H1 (cell line): ENCODE measurements around the gene OLA1. TPM values are rescaled to one million over a fixed set of nuclear protein-coding genes. Genes with fewer than 3 reads are reported as not detected.

Source experiments
- CTCF ChIA-PET: fragments of 300-600 bp; sonication (Branson Sonifier 250); formaldehyde crosslinking; loops from one replicate; lab custom pipeline; 2021; ENCODE audit not compliant: partially characterized antibody; lab: Charles Lee
- POLR2A ChIA-PET: fragments of 300-600 bp; sonication (Branson Sonifier 250); formaldehyde crosslinking; loops from one replicate; lab custom pipeline; 2021; ENCODE audit warnings: inconsistent platforms; ENCODE audit not compliant: partially characterized antibody; lab: Charles Lee
- DNase-seq, 2 experiments: peaks; one replicate each; pipeline versions ENCODE4 v3.0.0 to v3.0.0-alpha.2; 2010 to 2022; ENCODE audit warnings: low spot score in 2 of 2, low read depth in 1 of 2, mixed read lengths in 1 of 2
- FAIRE-seq: peaks from 2 replicates; lab custom pipeline; 2011; peaks lifted over from hg19 to GRCh38; lab: Jason Lieb, UNC
- H2AFZ ChIP-seq: 2 replicates; pipeline ENCODE4 v1.8.1; 2012; ENCODE audit warnings: low read length, inconsistent platforms
- H2AK5ac ChIP-seq: 2 replicates; pipeline ENCODE4 v1.6.1; 2013; ENCODE audit warnings: low read depth, low read length
- H2BK120ac ChIP-seq: replicated peaks from 2 replicates; pipeline ENCODE3; 2013; ENCODE audit warnings: low read depth, low read length, inconsistent platforms
- H2BK12ac ChIP-seq: 2 replicates; pipeline ENCODE4 v1.6.1; 2013; ENCODE audit warnings: low read depth, low read length
- H2BK15ac ChIP-seq: 2 replicates; pipeline ENCODE4 v1.6.1; 2013; ENCODE audit warnings: low read length
- H2BK20ac ChIP-seq: 2 replicates; pipeline ENCODE4 v1.6.1; 2013; ENCODE audit warnings: low read length
- H2BK5ac ChIP-seq: 2 replicates; pipeline ENCODE4 v1.6.1; 2013; ENCODE audit warnings: low read depth, low read length
- H3K14ac ChIP-seq: 2 replicates; pipeline ENCODE4 v1.6.1; 2013; ENCODE audit warnings: inconsistent platforms; ENCODE audit not compliant: insufficient read length
- H3K18ac ChIP-seq: 2 replicates; pipeline ENCODE4 v1.6.1; 2013; ENCODE audit warnings: low read length; ENCODE audit errors: extremely low read depth
- H3K23ac ChIP-seq: 2 replicates; pipeline ENCODE4 v1.6.1; 2013; ENCODE audit warnings: inconsistent platforms; ENCODE audit not compliant: insufficient read length
- H3K23me2 ChIP-seq: 2 replicates; pipeline ENCODE4 v1.6.1; 2013; ENCODE audit warnings: low read depth, low read length
- H3K27ac ChIP-seq: 2 replicates; pipeline ENCODE4 v1.6.1; 2011; ENCODE audit warnings: low read depth, low read length, inconsistent platforms
- H3K27me3 ChIP-seq, 4 experiments: replicated peaks in 1 of 4; 1 replicate in 1 of 4; 2 replicates in 3 of 4; pipeline versions ENCODE4 v1.6.1 to v1.8.1; 2011 to 2013; ENCODE audit warnings: low read length in 3 of 4, mild to moderate bottlenecking in 3 of 4, inconsistent platforms in 2 of 4, mixed read lengths in 2 of 4, moderate library complexity in 1 of 4; ENCODE audit not compliant: control insufficient read depth in 3 of 4, insufficient read depth in 3 of 4; ENCODE audit errors: extremely low read depth in 1 of 4
- H3K36me3 ChIP-seq, 4 experiments: 2 replicates each; pipeline versions ENCODE4 v1.6.1 to v1.8.1; 2011 to 2013; ENCODE audit warnings: mild to moderate bottlenecking in 4 of 4, low read length in 3 of 4, moderate library complexity in 2 of 4, control low read depth in 1 of 4, inconsistent platforms in 1 of 4; ENCODE audit not compliant: insufficient read depth in 4 of 4, control insufficient read depth in 2 of 4
- H3K4ac ChIP-seq: replicated peaks from 2 replicates; pipeline ENCODE3; 2013; ENCODE audit warnings: low read length, low read depth, mixed read lengths, inconsistent platforms; ENCODE audit not compliant: insufficient read length
- H3K4me1 ChIP-seq, 4 experiments: replicated peaks in 1 of 4; 1 replicate in 1 of 4; 2 replicates in 3 of 4; pipeline versions ENCODE4 v1.6.1 to v1.8.1; 2011 to 2013; ENCODE audit warnings: low read length in 3 of 4, inconsistent platforms in 2 of 4, mixed read lengths in 1 of 4; ENCODE audit not compliant: insufficient read depth in 4 of 4, control insufficient read depth in 3 of 4
- H3K4me2 ChIP-seq, 2 experiments: 2 replicates each; pipeline versions ENCODE4 v1.6.1 to v1.8.1; 2011 to 2013; ENCODE audit warnings: low read depth in 2 of 2, low read length in 2 of 2, control low read depth in 1 of 2, inconsistent platforms in 1 of 2, mild to moderate bottlenecking in 1 of 2; ENCODE audit not compliant: insufficient read depth in 1 of 2
- H3K4me3 ChIP-seq, 4 experiments: fragments of 200-600, 300-600 bp in 1 of 4; sonication (generic), shearing (Covaris generic), sonication (Bioruptor Twin) in 1 of 4; 2 replicates each; pipeline versions ENCODE4 v1.5.1 to v1.8.1; 2011 to 2016; ENCODE audit warnings: low read length in 4 of 4, low read depth in 3 of 4, control low read depth in 2 of 4, inconsistent platforms in 2 of 4, mild to moderate bottlenecking in 2 of 4, mixed read lengths in 1 of 4, moderate library complexity in 1 of 4; ENCODE audit not compliant: insufficient read depth in 2 of 4; ENCODE audit errors: extremely low read depth in 1 of 4
- H3K56ac ChIP-seq: replicated peaks from 2 replicates; pipeline ENCODE3; 2013; ENCODE audit warnings: low read depth, mild to moderate bottlenecking, mixed read lengths, low read length, inconsistent platforms; ENCODE audit not compliant: insufficient read length
- H3K79me1 ChIP-seq: 2 replicates; pipeline ENCODE4 v1.6.1; 2013; ENCODE audit warnings: low read depth, low read length, control low read depth
- H3K79me2 ChIP-seq, 2 experiments: 2 replicates each; pipeline versions ENCODE4 v1.6.1 to v1.8.1; 2012 to 2013; ENCODE audit warnings: low read length in 2 of 2, mild to moderate bottlenecking in 2 of 2, inconsistent platforms in 1 of 2; ENCODE audit not compliant: insufficient read depth in 2 of 2, control insufficient read depth in 1 of 2
- H3K9ac ChIP-seq, 4 experiments: replicated peaks in 1 of 4; 1 replicate in 1 of 4; 2 replicates in 3 of 4; pipeline versions ENCODE4 v1.6.1 to v1.8.1; 2011 to 2013; ENCODE audit warnings: low read depth in 3 of 4, low read length in 3 of 4, control low read depth in 2 of 4, mild to moderate bottlenecking in 2 of 4, moderate library complexity in 2 of 4, inconsistent platforms in 1 of 4; ENCODE audit errors: extremely low read depth in 1 of 4
- H3K9me3 ChIP-seq, 2 experiments: 2 replicates each; pipeline versions ENCODE4 v1.6.1 to v1.8.1; 2012 to 2013; ENCODE audit warnings: mild to moderate bottlenecking in 2 of 2, moderate library complexity in 2 of 2, control low read depth in 1 of 2, inconsistent platforms in 1 of 2, low read depth in 1 of 2, low read length in 1 of 2, mixed read lengths in 1 of 2; ENCODE audit not compliant: insufficient read depth in 2 of 2
- H4K20me1 ChIP-seq, 2 experiments: replicated peaks in 1 of 2; 2 replicates each; pipeline versions ENCODE3 to v1.8.1; 2011 to 2013; ENCODE audit warnings: inconsistent platforms in 2 of 2, low read length in 2 of 2, mild to moderate bottlenecking in 1 of 2; ENCODE audit not compliant: insufficient read depth in 2 of 2, control insufficient read depth in 1 of 2
- H4K5ac ChIP-seq: 2 replicates; pipeline ENCODE4 v1.6.1; 2013; ENCODE audit warnings: low read length, low read depth, mixed read lengths, inconsistent platforms; ENCODE audit not compliant: insufficient read length
- H4K8ac ChIP-seq: 2 replicates; pipeline ENCODE4 v1.8.0; 2013; ENCODE audit warnings: mild to moderate bottlenecking, moderate library complexity, low read length, inconsistent platforms; ENCODE audit not compliant: insufficient read depth; ENCODE audit errors: extremely low read depth
- H4K91ac ChIP-seq: replicated peaks from 2 replicates; pipeline ENCODE3; 2013; ENCODE audit warnings: low read length, mixed read lengths, inconsistent platforms; ENCODE audit not compliant: insufficient read length
- BACH1 ChIP-seq: IDR thresholded peaks from 2 replicates; pipeline ENCODE4 v1.6.1; 2012; ENCODE audit warnings: low read length, improper control_type of control experiment
- HDAC2 ChIP-seq, 2 experiments: fragments of 300-600 bp in 1 of 2; sonication (generic) in 1 of 2; IDR thresholded peaks; 2 replicates each; pipeline ENCODE4 v1.6.1; 2011 to 2012; ENCODE audit warnings: low read depth in 2 of 2, low read length in 2 of 2, mild to moderate bottlenecking in 2 of 2, moderate library complexity in 2 of 2, borderline replicate concordance in 1 of 2, inconsistent platforms in 1 of 2
- HDAC6 ChIP-seq: IDR thresholded peaks from one replicate; pipeline ENCODE4 v1.7.1; 2012; ENCODE audit warnings: low read depth, mild to moderate bottlenecking, inconsistent platforms, low read length, moderate library complexity
- JUN ChIP-seq: IDR thresholded peaks from 2 replicates; pipeline ENCODE4 v1.6.1; 2011; ENCODE audit warnings: low read depth, mild to moderate bottlenecking, improper control_type of control experiment, low read length
- KDM5A ChIP-seq: fragments of 200-600 bp; IDR thresholded peaks from 2 replicates; pipeline ENCODE4 v1.7.1; 2012; ENCODE audit warnings: mild to moderate bottlenecking, low read length, inconsistent platforms, mixed read lengths
- POLR2AphosphoS5 ChIP-seq: IDR thresholded peaks from 2 replicates; pipeline ENCODE4 v1.6.1; 2011; ENCODE audit warnings: low read depth, low read length
- SAP30 ChIP-seq: fragments of 300-600 bp; sonication (generic); IDR thresholded peaks from 2 replicates; pipeline ENCODE4 v1.7.1; 2012; ENCODE audit warnings: low read length, moderate library complexity, mild to moderate bottlenecking, inconsistent platforms; ENCODE audit not compliant: insufficient read depth, insufficient replicate concordance
- SIRT6 ChIP-seq: IDR thresholded peaks from one replicate; pipeline ENCODE4 v1.7.1; 2012; ENCODE audit warnings: low read length, inconsistent platforms
- SRF ChIP-seq: IDR thresholded peaks from 2 replicates; pipeline ENCODE4 v1.6.1; 2011; ENCODE audit warnings: mild to moderate bottlenecking, low read depth, low read length, moderate library complexity
- TAF1 ChIP-seq: IDR thresholded peaks from 2 replicates; pipeline ENCODE4 v1.6.1; 2011; ENCODE audit warnings: mild to moderate bottlenecking, low read depth, low read length
- TCF12 ChIP-seq: IDR thresholded peaks from 2 replicates; pipeline ENCODE4 v1.6.1; 2011; ENCODE audit warnings: low read depth, mild to moderate bottlenecking, low read length
- WGBS, 2 experiments: shearing (Covaris generic) in 1 of 2; methylation state at CpG; one replicate each; pipeline versions ENCODE4 v1.1.6 to v1.1.7; 2013 to 2015; ENCODE audit warnings: low lambda C conversion rate in 2 of 2, mixed read lengths in 2 of 2, inconsistent platforms in 1 of 2, low coverage in 1 of 2, missing lambda C conversion rate in 1 of 2; ENCODE audit not compliant: insufficient replicate concordance in 2 of 2, insufficient coverage in 1 of 2, insufficient read length in 1 of 2; ENCODE audit errors: extremely low coverage in 1 of 2, missing lambda C conversion rate in 1 of 2; 5-methylcytosine and 5-hydroxymethylcytosine counted together
- polyA plus RNA-seq, 7 experiments: library from polyadenylated mRNA; depleted of rRNA in 3 of 7; stranded (reverse) in 5 of 7; unstranded in 2 of 7; fragments of >200 nt in 5 of 7; fragments of 200-250 nt in 2 of 7; gene quantifications; 1 replicate in 5 of 7; 2 replicates in 1 of 7; 4 replicates in 1 of 7; pipeline versions ENCODE4 v1.2.1 to v1.2.3, GENCODE V29; 2011 to 2013; ENCODE audit warnings: missing spikeins in 2 of 7, mixed read lengths in 2 of 7
- total RNA-seq: library from RNA; stranded (reverse); fragmentation: NEBNext Ultra II Directional; extraction: Animal tissue kit (Norgen Biotek cat#: 25700); gene quantifications from 2 replicates; pipeline ENCODE4 v1.2.1, GENCODE V29; 2021
- TF ChIP-seq, protein P1 (sequence below): IDR thresholded peaks from 2 replicates; pipeline ENCODE4 v1.6.1; 2012; ENCODE audit warnings: inconsistent platforms

OLA1 gene
- total and polyA plus RNA-seq, 2 of the 8 experiments (the other 6 are each of a cell fraction or from before 2014, with no cell fraction given): 39.3 to 158 TPM

DNA sequence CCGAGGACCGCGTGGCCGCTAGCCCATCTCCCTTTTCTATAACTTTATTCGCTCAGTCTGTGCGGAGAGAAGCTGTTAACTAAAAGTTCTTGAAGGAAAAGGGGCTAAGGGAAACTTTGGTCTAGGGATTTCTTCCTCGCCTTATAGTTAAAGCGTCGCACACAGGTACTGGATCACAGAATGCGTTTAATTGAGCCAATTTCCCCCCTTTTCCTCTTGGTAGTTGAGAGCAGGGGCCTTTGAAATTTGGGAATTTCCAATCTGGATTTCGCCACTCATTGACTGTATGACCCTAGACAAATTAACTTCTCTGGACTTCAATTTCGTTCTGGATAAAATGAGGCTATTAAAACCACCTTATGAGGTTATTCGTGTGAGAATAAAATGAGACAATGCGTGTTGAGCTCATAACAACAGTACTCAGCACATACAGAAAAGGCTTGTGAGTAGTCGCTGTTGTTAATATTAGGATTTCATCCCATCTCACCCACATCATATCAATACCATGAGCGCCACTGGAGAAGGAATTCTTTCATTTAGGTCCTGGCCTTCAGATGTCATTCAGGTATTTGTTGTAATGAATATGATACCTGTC is 763 bp upstream of the OLA1 start:
- ChIA-PET POLR2A (interaction anchor here (0.5 to 1.8 kb wide), 11 partner anchors 9 to 168 kb away, joined by 3 to 6 read pairs (median 3); no protein-coding TSS in a partner anchor), CTCF (interaction anchor here (0.6 to 1.2 kb wide), 6 partner anchors 38 to 96 kb away, joined by 3 read pairs; no protein-coding TSS in a partner anchor)
- no peak overlapping the region for H3K4ac ChIP-seq
- peaks cover 0 to 1% (median 0%) of the 10 kb centered on the region in 4 experiments; a peak in 3 of 7 replicates for H3K4me1 ChIP-seq
- no peak for FAIRE-seq
- H3K79me1 ChIP-seq: no peaks in the 10 kb centered on the region
- no peak overlapping the region for H3K56ac ChIP-seq
- no peak overlapping the region; the same call in 1 of the 2 replicates for H2BK12ac ChIP-seq
- H2AFZ ChIP-seq: peak overlapping the region; percentile 46
- peak overlapping the region; percentile 46; the same call in 1 of the 2 replicates for H3K27ac ChIP-seq
- H3K9ac ChIP-seq: peak overlapping the region in 3 of 4 experiments; percentile 41 to 65 (median 64); a peak in 4 of 7 replicates
- H3K79me2 ChIP-seq: peaks cover 3 to 33% of the 10 kb centered on the region in 2 experiments; a peak in 3 of 4 replicates
- H2AK5ac ChIP-seq: no peak overlapping the region
- H3K4me3 ChIP-seq: peak overlapping the region; percentile 26 to 81 (median 42)
- H4K91ac ChIP-seq: peak overlapping the region; percentile 70
- peaks cover 0 to 4% (median 2%) of the 10 kb centered on the region in 4 experiments; a peak in 1 of 8 replicates for H3K36me3 ChIP-seq
- peak overlapping the region; percentile 99; the same call in 1 of the 2 replicates for H3K18ac ChIP-seq
- peaks cover 0 to 9% (median 2%) of the 10 kb centered on the region in 4 experiments; a peak in 3 of 7 replicates for H3K27me3 ChIP-seq
- H3K23ac ChIP-seq: no peak overlapping the region
- H4K20me1 ChIP-seq: peaks cover under 1 to 1% of the 10 kb centered on the region in 2 experiments
- H3K4me2 ChIP-seq: peak overlapping the region; percentile 73 to 78
- H2BK120ac ChIP-seq: no peak overlapping the region
- no peak overlapping the region for H2BK15ac ChIP-seq
- WGBS, 2 experiments: 44% methylated on average over 16 of the region's 16 CpGs; no CpG with 5 or more reads in 1 of the 2 experiments
- DNase-seq: no peak
- H4K8ac ChIP-seq: peak overlapping the region; percentile 92
- H4K5ac ChIP-seq: peak overlapping the region; percentile 92
- no peaks in the 10 kb centered on the region for H3K9me3 ChIP-seq
- no peak overlapping the region for H2BK20ac ChIP-seq
- 0 out of 2 replicates have a peak overlapping the region, but pooled peaks have one; percentile 77 for H2BK5ac ChIP-seq
- peaks cover 5% of the 10 kb centered on the region; the same call in 1 of the 2 replicates for H3K23me2 ChIP-seq
- no peak overlapping the region for H3K14ac ChIP-seq
- TF ChIP-seq SAP30 (no peak), BACH1 (no peak), SRF (no peak), HDAC6 (no peak), TAF1 (no peak), HDAC2 (IDR thresholded peaks at IDR 0.05; ENCODE audit: borderline replicate concordance in 1 of 2, low read depth in 2 of 2, low read length in 2 of 2) (no peak), TCF12 (no peak), POLR2AphosphoS5 (no peak), SIRT6 (no peak), JUN (no peak), KDM5A (no peak)
- TF ChIP-seq, protein P1, sequence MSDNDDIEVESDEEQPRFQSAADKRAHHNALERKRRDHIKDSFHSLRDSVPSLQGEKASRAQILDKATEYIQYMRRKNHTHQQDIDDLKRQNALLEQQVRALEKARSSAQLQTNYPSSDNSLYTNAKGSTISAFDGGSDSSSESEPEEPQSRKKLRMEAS: peak; percentile 39; the same call in 1 of the 2 replicates
